Left ventricle myocardium inferior (tissue), 1 donor: ENCODE data around the gene AKR1C1. TPM values are rescaled to one million over a fixed set of nuclear protein-coding genes. Genes with fewer than 3 reads are reported as not detected.

ENCODE experiments used
- DNase-seq: peaks from one replicate; pipeline ENCODE4 v3.0.0-alpha.2; 2020
- H3K27ac ChIP-seq: fragments of 200-600 bp; replicated peaks from 2 replicates; pipeline ENCODE4 v1.8.0; 2021
- H3K27me3 ChIP-seq: fragments of 200-600 bp; 2 replicates; pipeline ENCODE4 v1.8.0; 2021; ENCODE audit warnings: low read depth
- H3K36me3 ChIP-seq: fragments of 200-600 bp; 2 replicates; pipeline ENCODE4 v1.8.0; 2021
- H3K4me1 ChIP-seq: fragments of 200-600 bp; 2 replicates; pipeline ENCODE4 v1.8.0; 2021
- H3K4me3 ChIP-seq: fragments of 200-600 bp; 2 replicates; pipeline ENCODE4 v1.8.0; 2021; ENCODE audit warnings: mild to moderate bottlenecking, moderate library complexity
- H3K9me3 ChIP-seq: fragments of 200-600 bp; replicated peaks from 2 replicates; pipeline ENCODE4 v1.8.0; 2021
- intact Hi-C: fragments of 100-400 bp; cut with micrococcal nuclease; formaldehyde crosslinking; loops from one replicate; pipeline ENCODE4 v1.11.0; 2022
- total RNA-seq: library from RNA; stranded (reverse); fragmentation: NEBNext Ultra II Directional; extraction: Animal tissue kit (Norgen Biotek cat#: 25700); gene quantifications from one replicate; pipeline ENCODE4 v1.2.1, GENCODE V29; 2021
- TF ChIP-seq, protein P1 (sequence below): fragments of 200-600 bp; IDR thresholded peaks from 2 replicates; pipeline ENCODE4 v1.8.0; 2021; ENCODE audit warnings: antibody characterized with exemption, mild to moderate bottlenecking, borderline replicate concordance
- donor health status: DM: no; HTN: yes; CAD: no; lungs with severe emphysema.

The AKR1C1 gene
- total RNA-seq, 1 donor from 2014 or later, result 34.1 TPM

GRCh38 chr10:4978870-4979269 is 15.7 kb downstream of the AKR1C1 start:
- Histone ChIP-seq H3K36me3 (peaks cover 8% of the 10 kb centered on the region), H3K9me3 (no peaks in the 10 kb centered on the region), H3K4me1 (peaks cover 7% of the 10 kb centered on the region), H3K4me3 (no peak overlapping the region), H3K27me3 (no peaks in the 10 kb centered on the region), H3K27ac (no peak overlapping the region)
- TF ChIP-seq, protein P1, sequence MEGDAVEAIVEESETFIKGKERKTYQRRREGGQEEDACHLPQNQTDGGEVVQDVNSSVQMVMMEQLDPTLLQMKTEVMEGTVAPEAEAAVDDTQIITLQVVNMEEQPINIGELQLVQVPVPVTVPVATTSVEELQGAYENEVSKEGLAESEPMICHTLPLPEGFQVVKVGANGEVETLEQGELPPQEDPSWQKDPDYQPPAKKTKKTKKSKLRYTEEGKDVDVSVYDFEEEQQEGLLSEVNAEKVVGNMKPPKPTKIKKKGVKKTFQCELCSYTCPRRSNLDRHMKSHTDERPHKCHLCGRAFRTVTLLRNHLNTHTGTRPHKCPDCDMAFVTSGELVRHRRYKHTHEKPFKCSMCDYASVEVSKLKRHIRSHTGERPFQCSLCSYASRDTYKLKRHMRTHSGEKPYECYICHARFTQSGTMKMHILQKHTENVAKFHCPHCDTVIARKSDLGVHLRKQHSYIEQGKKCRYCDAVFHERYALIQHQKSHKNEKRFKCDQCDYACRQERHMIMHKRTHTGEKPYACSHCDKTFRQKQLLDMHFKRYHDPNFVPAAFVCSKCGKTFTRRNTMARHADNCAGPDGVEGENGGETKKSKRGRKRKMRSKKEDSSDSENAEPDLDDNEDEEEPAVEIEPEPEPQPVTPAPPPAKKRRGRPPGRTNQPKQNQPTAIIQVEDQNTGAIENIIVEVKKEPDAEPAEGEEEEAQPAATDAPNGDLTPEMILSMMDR, result no peak
- DNase-seq, result no peak
- intact Hi-C loops, result no loop called here

DNA sequence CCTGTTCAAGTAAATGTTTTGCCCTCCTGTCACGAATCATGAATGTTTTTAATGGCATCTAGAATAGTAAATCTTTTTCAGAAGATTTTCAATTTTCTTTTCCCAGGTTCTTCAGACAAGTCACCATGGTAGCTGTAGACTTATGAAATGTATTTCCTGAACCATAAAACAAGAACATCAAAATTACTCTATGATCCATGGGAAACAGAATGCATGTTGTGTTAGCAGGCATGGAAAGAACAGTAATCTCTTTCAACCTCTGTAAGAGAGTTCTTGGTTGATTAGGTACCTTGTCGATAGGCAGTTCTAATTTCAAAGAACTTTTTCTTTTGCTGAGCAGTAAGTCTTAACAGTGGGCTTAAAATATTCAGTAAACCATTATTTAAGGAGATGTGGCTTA is 17.6 kb downstream of the AKR1C1 start:
- Histone ChIP-seq H3K4me3 (no peak overlapping the region), H3K27ac (no peak overlapping the region), H3K36me3 (peaks cover 5% of the 10 kb centered on the region), H3K9me3 (no peaks in the 10 kb centered on the region), H3K4me1 (peaks cover 13% of the 10 kb centered on the region), H3K27me3 (no peaks in the 10 kb centered on the region)
- intact Hi-C loops, result no loop called here
- TF ChIP-seq, protein P1, result no peak
- no peak for DNase-seq

DNA sequence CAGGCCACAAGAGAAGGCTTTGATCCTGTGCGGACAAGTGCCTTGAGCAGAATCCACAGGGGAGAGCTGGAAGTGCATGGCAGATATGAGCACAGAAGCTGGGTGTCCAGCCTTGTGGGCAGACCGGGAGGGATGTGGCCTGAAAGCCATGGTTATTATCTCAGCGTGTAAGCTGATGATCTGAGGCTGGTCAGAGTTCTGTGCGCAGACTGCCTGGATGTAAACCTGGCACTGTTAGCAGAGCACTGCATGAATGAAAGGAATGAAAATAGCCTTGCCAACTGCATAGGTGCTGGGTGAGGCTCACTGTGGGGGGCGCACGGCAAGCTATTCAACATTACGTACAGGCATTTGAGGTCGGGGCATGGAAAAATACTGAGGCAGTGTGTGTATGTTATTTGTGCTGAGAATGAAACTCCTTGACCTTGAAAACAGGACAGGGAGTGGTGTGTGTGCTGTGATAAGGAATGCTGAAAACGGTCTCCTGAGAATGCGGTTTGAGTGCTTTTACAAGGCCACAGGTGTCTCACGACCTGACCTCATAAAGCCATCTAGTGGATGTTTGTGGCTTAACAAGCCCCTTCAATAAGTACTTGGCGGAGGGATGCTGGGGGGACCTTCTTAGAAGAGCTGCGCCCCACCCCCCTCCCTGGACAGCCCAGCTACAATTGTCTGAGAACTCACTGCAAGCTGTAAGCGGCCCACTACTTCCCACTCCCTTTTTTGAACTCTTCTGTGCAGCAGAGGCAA is 18.7 kb downstream of the AKR1C1 start:
- peaks cover 5% of the 10 kb centered on the region for H3K36me3 ChIP-seq
- H3K9me3 ChIP-seq, result no peaks in the 10 kb centered on the region
- peak overlapping the region; percentile 56 for H3K27ac ChIP-seq
- H3K4me3 ChIP-seq, result no peak overlapping the region
- H3K27me3 ChIP-seq, result no peaks in the 10 kb centered on the region
- no peak for DNase-seq
- TF ChIP-seq, protein P1, result peak; percentile 63
- H3K4me1 ChIP-seq, result peaks cover 13% of the 10 kb centered on the region
- intact Hi-C loops, result no loop called here

- Histone ChIP-seq H3K36me3 (peaks cover 5% of the 10 kb centered on the region), H3K4me3 (no peak overlapping the region), H3K9me3 (no peaks in the 10 kb centered on the region), H3K27ac (no peak overlapping the region), H3K27me3 (no peaks in the 10 kb centered on the region), H3K4me1 (peaks cover 13% of the 10 kb centered on the region)
- no peak for DNase-seq
- TF ChIP-seq, protein P1, result no peak
- intact Hi-C loops, result no loop called here
These were observed 19.6 kb downstream of the AKR1C1 start for GRCh38 chr10:4982764-4983226.

DNA sequence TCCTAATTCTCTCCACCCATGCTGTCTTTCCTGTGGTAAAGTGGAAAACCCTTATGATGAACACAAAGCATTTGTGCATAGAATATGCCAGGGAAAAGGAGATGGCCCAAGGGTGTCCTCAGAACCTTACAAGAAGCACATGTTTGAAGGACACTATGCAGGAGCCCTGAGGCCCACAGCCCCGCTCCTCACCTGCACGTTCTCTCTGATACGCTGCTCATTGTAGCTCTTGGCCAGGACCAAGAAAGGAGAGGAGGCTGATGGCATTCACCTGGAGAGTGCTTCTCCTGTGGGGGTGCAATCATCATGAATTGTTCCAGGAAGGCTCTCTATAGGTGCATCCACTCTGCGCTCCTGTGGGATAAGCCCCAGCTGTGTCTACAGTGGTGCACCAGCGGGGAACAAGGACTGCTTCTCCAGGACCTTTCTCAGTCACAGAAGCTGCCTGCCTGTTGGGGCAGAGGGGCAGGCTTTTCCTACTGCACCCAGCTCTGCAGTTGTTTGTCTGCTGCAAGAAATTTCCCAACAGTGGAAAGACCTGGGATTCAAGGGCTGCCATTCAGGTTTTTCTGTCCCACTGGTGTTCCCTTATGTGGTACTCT is 20.5 kb downstream of the AKR1C1 start:
- Histone ChIP-seq H3K27ac (no peak overlapping the region), H3K9me3 (no peaks in the 10 kb centered on the region), H3K36me3 (peaks cover 3% of the 10 kb centered on the region), H3K4me3 (no peak overlapping the region), H3K4me1 (peaks cover 13% of the 10 kb centered on the region), H3K27me3 (no peaks in the 10 kb centered on the region)
- DNase-seq, result no peak
- intact Hi-C loops, result no loop called here
- TF ChIP-seq, protein P1, result no peak
